K562 (cell line): ENCODE measurements around the gene CTSD. TPM values are rescaled to one million over a fixed set of nuclear protein-coding genes. Genes with fewer than 3 reads are reported as not detected.

ENCODE experiments used
- ZNF518B ChIP-seq: fragments of 250-450 bp; sonication (Bioruptor Pico); IDR thresholded peaks from 2 replicates; pipeline ENCODE4 v1.5.0; 2021; ENCODE audit warnings: mild to moderate bottlenecking, moderate library complexity
- polyA plus RNA-seq, 8 experiments: library from polyadenylated mRNA; depleted of rRNA in 4 of 8; stranded (reverse) in 5 of 8; unstranded in 3 of 8; fragments of >200 nt; fragmentation: Nextera tagmentation in 2 of 8; fragmentation: Illumina TruSeq in 1 of 8; extraction: Ambion mirVana in 2 of 8; extraction: Trizol in 1 of 8; gene quantifications; 2 replicates each; pipeline versions ENCODE4 v1.2.1 to v1.2.3, GENCODE V29; 2011 to 2014; ENCODE audit warnings: inconsistent platforms in 1 of 8, missing spikeins in 1 of 8
- total RNA-seq, 7 experiments: library from RNA; depleted of rRNA in 6 of 7; stranded (reverse); fragments of >200 nt in 6 of 7; fragmentation: Illumina TruSeq in 2 of 7; extraction: Trizol in 2 of 7; gene quantifications; 2 replicates each; pipeline versions ENCODE4 v1.2.1 to v1.2.3, GENCODE V29; 2011 to 2021; ENCODE audit warnings: low replicate concordance in 1 of 7
- TF ChIP-seq, protein P1 (sequence below), 3 experiments: fragments of 200-800 bp in 1 of 3; fragments of 250-450 bp in 1 of 3; fragments of 450-650 bp in 1 of 3; sonication (Bioruptor Pico) in 1 of 3; sonication (Bioruptor generic) in 1 of 3; formaldehyde crosslinking in 1 of 3; IDR thresholded peaks; 2 replicates each; pipeline versions ENCODE4 v1.6.1 to v1.8.0; 2016 to 2022; ENCODE audit warnings: mild to moderate bottlenecking in 2 of 3, missing genetic modification characterization in 2 of 3, missing compliant biosample characterization in 1 of 3, moderate library complexity in 1 of 3

CTSD gene
- total and polyA plus RNA-seq, 9 of the 15 experiments (the other 6 are each of a cell fraction or from before 2014, with no cell fraction given), result 1.0 to 112 (median 40.9) TPM

DNA sequence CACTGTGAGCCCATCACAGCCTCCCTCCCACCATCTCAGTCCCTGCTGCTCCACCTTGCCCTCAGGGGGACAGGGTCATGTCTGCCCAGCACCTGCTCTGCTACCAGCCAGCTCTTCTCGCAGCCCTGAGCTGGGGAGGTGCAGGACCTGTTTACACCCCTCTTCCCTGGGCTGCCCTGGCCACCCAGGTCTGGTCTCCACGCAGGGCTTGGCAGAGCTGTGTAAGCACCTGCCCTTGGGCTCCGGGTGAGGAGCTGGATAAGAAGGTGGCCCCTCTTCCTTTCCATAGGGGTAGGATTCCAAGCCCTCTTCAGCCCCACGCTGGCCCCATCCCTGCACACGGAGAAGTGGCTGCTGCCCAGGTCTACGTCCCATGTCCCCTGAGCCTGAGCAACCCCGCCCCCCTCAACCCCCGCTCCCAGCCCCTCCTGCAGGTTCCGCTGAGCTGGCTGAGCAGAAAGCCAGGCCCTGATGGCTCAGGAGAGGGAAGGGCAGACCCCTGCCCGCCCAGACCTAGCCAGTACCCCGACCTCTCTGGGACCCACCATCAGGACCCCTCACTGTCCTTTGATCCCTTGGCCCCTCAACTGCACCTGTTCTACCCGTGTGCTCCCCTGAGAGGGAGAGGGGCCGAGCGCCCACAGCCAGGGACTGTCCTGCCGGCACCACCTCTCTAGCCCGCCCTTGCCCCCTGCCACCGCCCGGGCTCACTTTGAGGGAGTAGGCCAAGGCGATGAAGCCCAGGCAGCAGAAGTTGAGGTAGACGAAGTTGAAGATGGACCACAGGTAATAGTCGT lies 16.6 kb downstream of the CTSD start (continued):
- TF ChIP-seq, protein P1, sequence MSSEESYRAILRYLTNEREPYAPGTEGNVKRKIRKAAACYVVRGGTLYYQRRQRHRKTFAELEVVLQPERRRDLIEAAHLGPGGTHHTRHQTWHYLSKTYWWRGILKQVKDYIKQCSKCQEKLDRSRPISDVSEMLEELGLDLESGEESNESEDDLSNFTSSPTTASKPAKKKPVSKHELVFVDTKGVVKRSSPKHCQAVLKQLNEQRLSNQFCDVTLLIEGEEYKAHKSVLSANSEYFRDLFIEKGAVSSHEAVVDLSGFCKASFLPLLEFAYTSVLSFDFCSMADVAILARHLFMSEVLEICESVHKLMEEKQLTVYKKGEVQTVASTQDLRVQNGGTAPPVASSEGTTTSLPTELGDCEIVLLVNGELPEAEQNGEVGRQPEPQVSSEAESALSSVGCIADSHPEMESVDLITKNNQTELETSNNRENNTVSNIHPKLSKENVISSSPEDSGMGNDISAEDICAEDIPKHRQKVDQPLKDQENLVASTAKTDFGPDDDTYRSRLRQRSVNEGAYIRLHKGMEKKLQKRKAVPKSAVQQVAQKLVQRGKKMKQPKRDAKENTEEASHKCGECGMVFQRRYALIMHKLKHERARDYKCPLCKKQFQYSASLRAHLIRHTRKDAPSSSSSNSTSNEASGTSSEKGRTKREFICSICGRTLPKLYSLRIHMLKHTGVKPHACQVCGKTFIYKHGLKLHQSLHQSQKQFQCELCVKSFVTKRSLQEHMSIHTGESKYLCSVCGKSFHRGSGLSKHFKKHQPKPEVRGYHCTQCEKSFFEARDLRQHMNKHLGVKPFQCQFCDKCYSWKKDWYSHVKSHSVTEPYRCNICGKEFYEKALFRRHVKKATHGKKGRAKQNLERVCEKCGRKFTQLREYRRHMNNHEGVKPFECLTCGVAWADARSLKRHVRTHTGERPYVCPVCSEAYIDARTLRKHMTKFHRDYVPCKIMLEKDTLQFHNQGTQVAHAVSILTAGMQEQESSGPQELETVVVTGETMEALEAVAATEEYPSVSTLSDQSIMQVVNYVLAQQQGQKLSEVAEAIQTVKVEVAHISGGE (CRISPR knock-in tag; IDR thresholded peaks at IDR 0.05), result no peak
- TF ChIP-seq ZNF518B, result no peak
